Dermis microvascular lymphatic vessel endothelial cell (primary cell): Measurements from ENCODE around the gene TACR1. TPM values are rescaled to one million over a fixed set of nuclear protein-coding genes. Genes with fewer than 3 reads are reported as not detected.
A peak's percentile ranks its signal among the peaks of the same experiment; 100 is the strongest.
"Not testable (repeated sequence)": the region's sequence is repeated elsewhere in the genome, so short reads cannot be mapped to it uniquely, and the experiment has no call there.

Experiments used
- DNase-seq, 2 donors: peaks; one replicate each; pipeline versions ENCODE4 v3.0.0 to v3.0.0-alpha.2; 2010; ENCODE audit warnings: low read depth in 2 of 2
- total RNA-seq: library from RNA; depleted of rRNA; stranded (reverse); fragments of >200 nt; gene quantifications from 2 replicates; pipeline ENCODE4 v1.2.1, GENCODE V29; 2014

TACR1 gene
- not detected in 2 replicates for total RNA-seq

- peak; percentile 9 to 27 for DNase-seq
Observed at GRCh38 chr2:75199428-75200011, at the start of gene TACR1. TSS of gene TACR1 (minus strand) at chr2:75199520. CDS start at chr2:75198934, 586 bp downstream.

GRCh38 chr2:75248581-75248980 lies 49.3 kb upstream of the TACR1 start:
- DNase-seq, result not testable (repeated sequence)

GRCh38 chr2:75246441-75247167 lies 47.3 kb upstream of the TACR1 start:
- DNase-seq, result no peak

GRCh38 chr2:75243219-75243618 lies 43.9 kb upstream of the TACR1 start:
- no peak for DNase-seq

GRCh38 chr2:75241696-75242095 lies 42.4 kb upstream of the TACR1 start:
- peak in 1 of 2 donors; percentile 18 for DNase-seq

- DNase-seq, result no peak
Observed at GRCh38 chr2:75238670-75239330, 39.5 kb upstream of the TACR1 start.

- DNase-seq, result no peak
Observed at GRCh38 chr2:75237296-75237695, 38.0 kb upstream of the TACR1 start.

- no peak for DNase-seq
Observed at GRCh38 chr2:75233965-75234364, 34.6 kb upstream of the TACR1 start.

- no peak for DNase-seq
Observed at GRCh38 chr2:75226617-75227016, 27.3 kb upstream of the TACR1 start.

- DNase-seq, result no peak
Observed at GRCh38 chr2:75226099-75226498, 26.8 kb upstream of the TACR1 start.

- DNase-seq, result no peak
Observed at GRCh38 chr2:75224636-75225094, 25.3 kb upstream of the TACR1 start.

GRCh38 chr2:75222527-75222926 lies 23.2 kb upstream of the TACR1 start:
- DNase-seq, result no peak

- DNase-seq, result no peak
Observed at GRCh38 chr2:75221862-75222261, 22.5 kb upstream of the TACR1 start.

GRCh38 chr2:75219213-75219612 lies 19.9 kb upstream of the TACR1 start:
- DNase-seq, result not testable (repeated sequence)

- no peak for DNase-seq
Observed at GRCh38 chr2:75211266-75211770, 12.0 kb upstream of the TACR1 start.

- DNase-seq, result no peak
Observed at GRCh38 chr2:75210409-75210808, 11.1 kb upstream of the TACR1 start.

GRCh38 chr2:75208738-75209137 lies 9.4 kb upstream of the TACR1 start:
- DNase-seq, result no peak

- no peak for DNase-seq
Observed at GRCh38 chr2:75204833-75205232, 5.5 kb upstream of the TACR1 start.

GRCh38 chr2:75202359-75202758 lies 3.0 kb upstream of the TACR1 start:
- DNase-seq, result no peak

GRCh38 chr2:75200140-75201096 lies 1.1 kb upstream of the TACR1 start:
- DNase-seq, result no peak

- no peak for DNase-seq
Observed at GRCh38 chr2:75195076-75195691, 4.1 kb downstream of the TACR1 start.
